Fibroblast of skin of right biceps (primary cell): ENCODE measurements around the gene COL16A1.

ENCODE experiments used
- DNase-seq: peaks from one replicate; pipeline ENCODE4 v3.0.0-alpha.2; 2013

COL16A1 gene

DNA sequence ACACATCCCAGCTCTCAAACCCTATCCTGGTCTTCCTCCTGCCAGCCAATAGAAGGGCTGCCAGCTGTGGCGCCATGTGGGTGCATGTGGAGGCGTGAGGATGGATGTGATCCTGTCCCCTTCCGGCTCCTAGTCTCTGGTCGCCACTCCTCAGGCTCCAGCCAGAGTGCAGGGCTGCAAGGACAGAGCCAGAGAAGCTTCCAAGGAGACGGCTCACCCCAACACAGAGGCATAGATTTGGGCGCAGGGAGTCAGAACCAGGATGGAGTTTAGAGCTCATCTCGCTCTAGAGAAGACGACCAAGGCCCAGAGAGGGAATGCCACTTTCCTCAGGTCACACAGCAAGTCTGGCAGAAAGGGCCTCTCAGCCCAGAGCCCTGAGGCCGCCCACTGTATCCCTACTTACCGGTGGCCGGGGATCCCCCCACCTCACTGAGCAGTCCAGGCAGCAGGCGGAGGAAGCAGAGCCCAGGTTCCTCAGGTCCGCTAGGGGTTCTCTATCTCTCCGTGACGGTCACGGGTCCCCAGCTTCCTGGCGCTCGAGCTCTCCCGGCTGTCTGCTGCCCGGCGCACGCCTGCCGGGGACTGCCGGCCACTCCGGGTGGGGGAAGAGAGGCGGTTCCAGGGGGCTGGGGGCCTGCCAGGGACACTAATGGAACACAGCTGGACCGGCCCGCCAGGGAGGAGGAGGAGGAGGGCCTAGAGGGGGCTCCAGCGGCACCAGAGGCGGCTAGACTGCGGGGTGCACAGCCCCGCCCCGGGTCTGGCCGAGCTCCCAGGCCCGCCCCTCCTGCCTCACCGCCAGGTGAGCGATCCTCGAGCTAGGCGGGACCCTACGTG, at the start of gene COL16A1:
TSS of gene COL16A1 (minus strand) at position 587 of the 840 bp plus-strand sequence. CDS start 1,824 bp downstream, outside the sequence.
- DNase-seq: peak; percentile 89

DNA sequence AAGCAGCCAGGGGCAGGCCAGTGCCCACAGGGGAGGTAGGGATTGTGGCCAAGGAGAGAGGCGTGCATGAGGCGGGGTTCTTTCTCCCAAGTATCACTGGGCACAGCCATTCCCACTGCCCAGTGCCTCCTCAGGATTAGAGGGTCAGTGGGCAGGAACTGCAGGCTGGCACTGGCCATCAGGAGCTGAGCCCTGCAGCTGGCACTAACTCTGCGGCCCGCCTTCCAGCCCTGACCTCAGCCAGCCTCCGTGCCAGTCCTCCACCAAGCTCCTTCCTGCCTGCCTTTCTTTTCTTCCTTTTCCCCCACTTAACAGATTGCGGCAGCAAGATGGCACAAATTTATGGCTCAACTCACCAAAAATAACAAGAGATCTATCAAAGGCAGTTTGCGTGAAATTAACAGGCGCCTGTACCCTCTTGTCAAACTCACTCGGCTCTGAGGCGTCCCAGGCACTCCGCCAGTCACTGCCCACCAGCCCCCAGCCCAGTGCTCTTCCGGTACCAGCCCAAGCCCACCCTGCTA, 49.2 kb upstream of the COL16A1 start:
- DNase-seq: no peak

DNA sequence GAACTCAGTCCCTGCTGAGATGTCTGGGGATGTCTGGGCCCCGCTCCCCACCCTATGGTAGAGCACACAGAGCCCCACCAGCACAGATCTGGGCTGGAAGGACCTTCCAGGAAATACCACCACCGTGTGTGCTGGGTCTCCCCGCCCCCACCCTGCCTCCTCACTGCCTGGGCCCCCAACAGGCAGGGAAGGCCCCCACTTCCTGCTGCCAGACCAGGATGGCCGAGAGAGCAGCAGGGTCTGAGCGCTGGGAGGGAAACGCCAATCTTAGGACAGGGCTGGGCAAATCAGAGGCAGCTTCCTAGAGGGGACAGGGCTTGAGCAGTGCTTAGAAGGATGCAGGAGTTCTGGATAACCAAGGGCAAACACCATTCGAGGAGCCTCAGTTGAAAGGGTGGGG, 48.4 kb upstream of the COL16A1 start:
- DNase-seq: no peak

DNA sequence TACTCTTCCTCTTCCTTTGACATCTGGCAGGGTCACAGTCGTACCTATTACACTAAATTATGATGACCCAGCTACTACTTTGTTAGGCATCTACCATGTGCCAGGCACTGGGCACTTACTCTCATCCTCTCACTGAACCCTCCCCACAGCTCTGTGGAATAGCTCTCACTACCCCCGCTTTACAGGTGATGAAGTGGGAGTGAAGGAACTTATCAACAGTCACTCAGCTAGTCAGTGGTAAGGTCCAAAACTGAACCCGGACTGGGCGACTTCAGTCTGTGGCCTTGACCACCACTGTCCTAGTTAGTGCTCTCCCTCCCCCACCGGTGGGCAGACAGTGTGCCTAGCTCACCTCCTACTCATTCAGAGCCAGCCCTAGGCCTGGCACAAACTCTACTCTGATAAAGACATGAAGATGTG, 48.0 kb upstream of the COL16A1 start:
- no peak for DNase-seq

DNA sequence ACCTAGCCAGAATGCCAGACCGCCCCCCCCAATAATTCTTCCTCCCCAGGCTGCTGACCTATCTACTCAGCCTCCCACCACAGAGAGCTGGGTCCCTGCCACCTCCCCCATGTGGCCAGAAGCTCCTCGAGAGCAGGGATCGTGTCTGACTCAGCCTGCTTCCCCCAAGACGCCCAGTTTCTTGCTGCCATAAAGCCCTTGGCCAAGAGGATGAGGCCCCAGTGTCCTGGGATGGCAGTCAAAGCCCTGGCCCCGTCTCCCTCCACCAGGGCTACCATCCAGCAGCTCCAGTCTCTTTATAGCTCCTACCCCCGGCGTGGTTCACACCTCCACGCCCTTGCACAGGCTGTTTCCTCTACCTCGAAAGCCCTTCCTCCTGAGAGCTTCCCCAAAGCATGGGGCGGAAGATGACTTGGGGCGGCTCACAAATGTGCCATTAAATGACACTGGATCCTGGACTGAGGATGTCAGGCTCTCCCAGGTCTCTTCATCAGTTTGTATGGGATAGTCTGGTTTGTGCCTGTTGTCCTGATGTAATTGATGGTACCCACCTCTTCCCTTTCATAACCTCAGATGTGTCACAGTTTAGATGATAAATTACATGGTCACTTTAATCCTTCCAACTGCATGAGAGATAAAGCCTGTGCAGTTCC, 47.2 kb upstream of the COL16A1 start:
- peak; percentile 78 for DNase-seq

DNA sequence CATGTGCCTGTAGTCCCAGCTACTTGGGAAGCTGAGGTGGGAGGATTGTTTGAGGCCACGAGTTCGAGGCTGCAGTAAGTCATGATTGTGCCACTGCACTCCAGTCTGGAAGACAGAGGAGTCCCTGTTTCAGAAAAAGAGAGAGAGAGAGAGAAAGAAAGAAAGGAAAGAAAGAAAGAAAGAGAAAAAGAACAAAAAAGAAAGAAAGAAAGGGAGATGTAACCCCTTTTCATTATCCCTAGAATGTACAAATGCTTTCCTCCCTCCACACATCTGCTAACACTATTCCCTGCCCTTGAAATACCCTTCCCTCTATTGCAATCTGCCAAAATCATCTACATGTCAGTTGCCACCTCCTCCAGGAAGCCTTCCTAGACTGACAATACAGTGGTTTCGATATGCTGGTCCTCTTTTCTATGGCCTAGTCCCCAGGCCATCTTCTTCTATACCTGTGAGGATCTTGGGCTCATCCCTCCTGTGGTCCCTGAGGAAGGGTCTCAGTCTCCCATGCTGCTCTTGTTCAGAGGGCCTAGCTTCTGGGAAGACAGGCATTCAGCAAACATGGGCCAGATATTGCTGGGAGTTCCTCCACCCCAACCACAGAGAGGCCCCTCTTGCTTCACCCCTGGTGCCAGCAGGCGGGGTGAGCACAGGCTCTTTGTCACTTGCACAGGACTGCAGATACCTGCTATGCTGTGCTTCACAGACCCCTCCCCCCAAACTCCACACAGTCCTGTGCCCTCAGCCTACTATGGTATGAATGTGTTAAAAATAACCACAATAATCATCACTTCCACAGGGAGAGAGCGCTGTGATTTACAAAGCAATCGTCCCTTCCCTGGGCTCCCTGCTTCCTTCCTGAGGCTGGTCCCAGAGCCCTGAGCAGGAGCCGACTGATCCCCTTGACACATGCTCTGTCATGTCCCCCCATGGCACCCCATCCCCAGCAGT, 46.2 kb upstream of the COL16A1 start:
- peak; percentile 54 for DNase-seq

DNA sequence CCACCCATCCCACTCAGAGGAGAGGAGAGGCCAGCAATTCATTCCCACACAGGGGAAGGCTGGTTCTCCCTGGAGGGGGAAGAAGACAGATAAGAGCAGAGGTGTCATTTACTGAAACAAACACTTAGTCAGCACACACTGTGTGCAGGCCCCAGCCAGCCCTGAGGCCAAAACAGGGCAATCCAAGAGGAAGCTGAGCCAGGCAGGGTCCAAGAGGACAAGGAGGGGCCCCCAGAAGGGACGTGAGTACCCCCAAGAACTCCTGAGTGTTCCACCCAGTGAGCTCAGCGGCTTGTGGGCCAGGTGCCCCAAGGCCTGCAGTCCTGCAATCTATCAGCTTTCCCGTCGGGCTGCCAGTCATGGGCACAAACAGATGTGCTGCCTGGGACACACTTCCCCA, 44.5 kb upstream of the COL16A1 start:
- no peak for DNase-seq

DNA sequence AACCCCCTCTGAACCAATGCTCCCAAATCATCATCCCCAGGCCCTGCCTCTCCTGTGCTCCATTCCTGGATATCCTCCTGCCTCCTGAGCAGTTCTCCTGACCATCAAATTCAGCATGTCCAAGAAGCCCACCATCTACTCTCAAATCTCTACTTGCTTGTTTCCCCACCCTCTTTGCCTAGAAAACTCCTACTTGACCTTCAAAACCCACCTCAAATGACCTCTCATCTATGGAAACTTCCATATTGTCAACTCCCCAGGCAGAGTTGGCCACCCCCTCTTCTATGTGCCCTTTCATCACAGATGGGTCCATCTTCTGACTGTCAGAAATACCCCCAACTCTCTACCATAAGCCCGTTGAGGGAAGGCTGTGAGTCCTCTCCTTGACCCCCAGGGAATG, 43.5 kb upstream of the COL16A1 start:
- no peak for DNase-seq

DNA sequence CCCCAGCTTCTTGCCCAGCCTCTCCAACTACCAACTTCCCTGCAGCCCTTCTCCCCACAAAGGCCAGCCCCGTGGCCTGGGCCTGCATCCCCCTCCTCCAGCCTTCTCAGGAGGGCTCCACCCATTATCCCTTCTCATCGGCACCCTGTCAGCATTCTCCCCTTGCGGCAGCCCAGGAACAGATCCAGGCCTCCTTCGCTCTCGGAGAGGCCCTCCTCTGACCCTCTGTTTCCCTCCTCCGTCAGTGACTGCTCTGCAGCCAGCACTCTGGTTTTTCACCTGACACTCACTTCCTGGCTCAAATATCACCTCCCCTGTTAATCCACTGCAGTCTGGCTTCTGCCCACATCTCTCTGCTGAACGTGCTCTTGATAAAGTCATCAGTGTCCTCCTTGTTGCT, 42.9 kb upstream of the COL16A1 start:
- DNase-seq: no peak

DNA sequence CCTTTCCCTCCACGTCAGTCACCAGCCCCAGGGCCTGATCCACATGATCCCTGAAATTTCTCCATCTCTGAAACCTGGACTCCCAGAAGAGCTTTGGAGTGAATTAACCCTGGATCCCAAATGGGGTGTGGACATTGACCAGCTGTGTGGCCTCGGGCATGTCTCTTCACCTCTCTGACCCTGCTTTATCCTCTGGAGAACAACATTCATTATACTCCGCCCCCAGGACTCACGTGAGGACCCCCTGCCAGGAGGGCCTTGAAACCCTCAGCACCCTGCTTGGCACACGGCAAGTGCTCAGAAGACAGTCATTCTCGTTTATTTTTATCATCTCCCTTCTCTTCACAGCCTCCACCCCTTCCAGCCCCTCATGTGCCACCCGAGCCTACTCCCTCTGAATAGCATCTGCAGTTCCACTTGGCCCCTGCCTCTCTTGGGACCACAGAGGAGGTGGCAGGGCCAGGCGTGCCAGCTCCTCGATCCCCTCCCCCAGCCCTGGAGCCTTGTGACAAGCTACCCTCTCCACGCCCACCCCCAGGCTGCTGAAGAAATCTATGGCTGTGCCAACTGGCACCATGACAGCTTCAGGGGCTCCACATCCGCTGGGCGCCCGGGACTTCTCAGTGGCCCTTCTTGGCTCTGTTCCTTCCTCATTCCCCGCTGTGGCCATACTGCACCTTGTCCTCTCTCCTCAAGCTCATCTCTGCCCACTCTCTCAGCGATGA, 42.3 kb upstream of the COL16A1 start:
- DNase-seq: no peak

DNA sequence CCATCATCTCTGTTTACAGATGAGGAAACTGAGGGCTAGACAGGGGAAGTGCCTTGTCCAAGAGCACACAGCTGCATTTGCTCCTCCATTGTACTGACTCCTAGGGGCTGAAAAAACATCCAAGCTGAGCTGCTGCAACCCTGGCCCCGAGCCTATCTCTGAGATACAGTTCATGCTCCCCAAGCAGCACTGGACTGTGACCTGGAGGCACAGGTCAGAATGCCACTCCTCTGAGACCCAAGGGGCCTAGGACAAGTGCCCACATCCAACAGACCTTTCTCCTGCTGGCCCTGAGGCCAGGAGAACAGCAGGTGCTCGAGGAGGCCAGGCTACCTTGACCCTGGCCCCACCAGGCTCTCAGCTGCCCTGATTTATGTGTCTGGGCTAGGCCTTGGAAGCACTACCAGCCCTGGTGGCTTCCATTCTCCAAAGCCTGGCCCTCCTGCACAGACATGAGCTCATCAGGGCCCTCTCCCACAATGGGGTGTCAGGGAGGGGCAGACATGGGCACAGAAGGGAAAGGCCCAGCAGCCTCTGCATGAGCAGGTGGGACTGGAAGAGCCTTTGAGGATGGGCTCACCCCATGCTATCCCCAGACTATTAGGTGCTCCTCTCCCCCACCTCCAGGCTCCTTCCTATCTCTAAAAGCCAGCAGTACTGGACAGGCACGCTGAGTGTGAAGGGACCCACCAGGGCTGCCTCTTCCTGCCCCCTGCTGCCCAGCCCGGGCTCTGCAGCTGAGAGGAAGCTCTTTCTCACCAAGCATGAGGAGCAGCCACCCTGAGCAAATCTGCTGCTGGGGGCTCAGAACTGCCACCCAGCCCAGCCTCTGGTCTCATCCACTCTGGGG, 41.5 kb upstream of the COL16A1 start:
- peak; percentile 65 for DNase-seq

DNA sequence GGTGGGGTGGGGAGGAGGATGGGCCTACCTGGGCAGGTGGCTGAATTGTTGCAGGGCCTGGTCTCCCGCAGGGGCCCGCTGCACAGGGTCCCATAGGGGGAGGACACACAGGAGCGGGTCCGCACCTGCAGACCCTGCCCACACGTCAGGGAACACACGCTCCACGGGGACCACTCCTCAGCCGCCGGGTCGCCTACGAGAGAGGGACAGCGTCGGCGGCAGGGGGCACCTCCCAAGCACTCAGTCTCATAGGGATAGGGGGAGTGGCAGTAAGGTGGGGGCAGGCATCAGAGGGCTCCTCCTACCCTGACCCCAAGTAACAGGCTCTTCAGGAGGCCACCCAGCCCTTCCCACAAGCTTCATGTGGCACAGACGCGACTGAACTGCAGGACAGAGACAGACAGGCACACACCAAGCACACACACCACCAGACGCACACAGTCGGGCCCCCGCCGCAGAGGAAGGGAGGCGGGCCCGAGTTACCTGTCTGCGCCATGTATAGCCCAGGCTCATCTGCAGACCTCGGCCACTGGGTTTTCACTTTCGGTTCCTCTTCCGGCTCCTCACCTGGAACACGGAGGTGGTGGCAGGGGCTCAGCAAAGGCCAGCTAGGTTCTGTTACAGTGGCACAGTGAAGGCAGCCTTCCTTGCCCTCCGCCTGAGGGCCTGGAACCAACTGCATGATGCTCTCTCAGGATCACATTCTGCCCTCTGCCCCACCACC, 40.5 kb upstream of the COL16A1 start:
- no peak for DNase-seq

DNA sequence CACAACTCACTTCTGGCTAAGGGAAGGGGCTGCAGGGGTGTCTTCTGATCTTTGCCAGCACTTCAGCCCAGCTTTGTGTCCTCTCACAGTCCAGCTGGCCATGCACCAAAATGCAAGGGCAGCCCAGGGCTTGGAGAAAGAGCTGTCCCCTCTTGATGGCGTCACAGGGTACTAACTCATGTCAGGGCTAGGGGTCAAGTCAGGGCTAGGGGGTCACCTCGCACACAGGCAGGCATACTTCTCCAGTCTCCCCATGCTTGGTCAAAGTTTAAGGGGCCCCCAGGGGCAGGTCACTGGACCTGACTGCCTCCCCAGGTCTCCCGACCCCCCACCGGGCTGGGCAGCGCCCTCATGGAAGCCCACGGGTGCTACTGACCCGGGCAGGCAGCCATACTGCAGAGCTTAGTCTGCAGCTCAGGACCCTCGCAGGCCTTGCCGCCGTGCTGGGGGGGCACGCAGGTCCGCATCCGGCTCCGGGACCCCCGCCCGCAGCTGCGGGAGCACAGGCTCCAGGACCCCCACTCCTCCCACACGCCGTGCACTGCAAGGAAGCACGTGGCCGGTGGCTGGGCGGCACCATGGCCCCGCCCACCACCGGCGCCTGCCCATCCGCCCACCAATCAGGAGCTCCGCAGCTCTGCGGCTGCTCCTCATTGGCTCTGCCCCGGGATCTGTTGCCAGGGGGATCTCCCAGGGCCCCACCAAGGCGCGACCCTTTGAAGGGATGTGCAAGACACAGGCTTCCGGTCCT, 38.8 kb upstream of the COL16A1 start:
- no peak for DNase-seq

DNA sequence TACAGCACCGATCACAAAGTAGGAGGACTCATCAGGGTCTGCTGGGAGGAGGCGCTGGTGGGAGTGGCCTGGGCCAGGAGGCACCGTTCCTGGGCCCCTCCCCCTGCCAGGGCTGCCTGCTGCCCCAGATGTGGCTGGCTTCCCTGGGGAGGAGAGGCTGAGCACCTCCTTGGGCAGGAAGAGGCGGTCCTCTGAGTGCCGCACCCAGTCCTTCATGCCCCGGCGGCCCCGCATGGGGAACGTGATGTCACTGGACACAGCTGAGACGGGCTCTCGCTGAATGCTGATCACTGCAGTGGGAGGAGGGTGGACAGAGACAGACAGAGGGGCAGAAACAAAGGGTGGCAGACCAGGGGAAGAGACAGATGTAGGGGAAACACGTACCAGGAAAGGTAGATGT, 35.5 kb upstream of the COL16A1 start:
- DNase-seq: no peak

DNA sequence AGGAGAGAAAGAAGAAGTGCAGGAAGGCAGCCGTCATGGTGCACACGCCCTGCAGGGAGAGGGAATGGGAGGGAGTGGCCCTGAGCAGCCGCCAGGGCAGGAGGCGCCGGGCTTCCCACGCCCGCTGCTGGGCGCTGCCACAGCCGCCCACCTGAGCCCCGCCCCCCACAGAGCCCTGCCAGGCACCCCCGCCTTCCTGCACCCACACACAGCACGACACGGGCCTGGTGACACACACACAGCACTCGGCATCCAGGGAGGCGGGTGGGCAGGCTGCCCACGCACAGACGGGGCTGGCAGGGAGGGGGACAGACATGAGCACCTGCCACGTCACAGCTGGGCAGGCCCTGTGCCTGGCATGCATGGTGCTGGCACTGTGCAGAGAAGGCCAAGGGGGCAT, 32.9 kb upstream of the COL16A1 start:
- DNase-seq: no peak

DNA sequence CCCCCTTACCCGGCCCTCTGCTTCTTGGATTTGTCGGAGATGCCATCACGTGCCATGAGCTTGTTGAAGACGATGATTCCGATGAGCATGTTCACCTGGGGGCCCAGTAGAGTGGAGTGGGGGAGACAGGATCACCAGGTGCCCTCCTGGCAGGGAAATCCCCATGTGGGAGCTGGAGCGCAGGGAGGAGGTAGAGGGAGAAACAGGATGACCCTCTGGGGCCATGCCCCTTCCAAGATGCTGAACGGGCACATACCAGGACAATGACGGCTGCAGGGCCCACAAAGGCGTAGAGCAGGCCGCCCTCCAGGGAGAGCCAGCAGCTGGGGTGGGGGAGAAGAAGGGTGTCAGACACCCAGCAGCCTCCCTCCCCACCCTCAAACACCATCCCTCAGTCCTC, 31.8 kb upstream of the COL16A1 start:
- DNase-seq: no peak

DNA sequence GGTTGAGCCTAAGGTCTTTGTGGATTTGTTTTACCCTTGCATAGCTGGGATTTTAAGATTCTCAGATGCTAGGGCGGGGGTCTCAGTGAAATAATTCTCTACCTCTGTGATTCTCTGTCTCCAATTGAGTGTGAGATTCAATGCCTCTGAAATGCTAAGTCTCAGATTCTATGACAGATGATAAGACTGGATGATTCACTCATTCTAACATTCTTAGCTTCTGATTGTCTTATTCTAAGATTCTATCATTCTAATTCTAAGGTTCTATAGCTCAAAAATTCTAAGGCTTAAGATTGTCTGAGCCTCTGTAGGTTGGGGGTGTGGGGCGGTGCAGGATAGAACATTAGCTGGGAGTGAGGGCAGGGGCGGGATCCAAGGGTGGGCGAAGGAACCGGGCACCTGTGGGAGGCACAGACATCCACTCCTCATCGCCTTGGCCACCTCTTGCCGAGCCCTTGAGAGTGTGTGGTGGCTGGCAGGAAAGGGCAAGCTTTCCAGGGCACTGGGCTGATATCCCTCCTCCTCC, 30.8 kb upstream of the COL16A1 start:
- peak; percentile 26 for DNase-seq

DNA sequence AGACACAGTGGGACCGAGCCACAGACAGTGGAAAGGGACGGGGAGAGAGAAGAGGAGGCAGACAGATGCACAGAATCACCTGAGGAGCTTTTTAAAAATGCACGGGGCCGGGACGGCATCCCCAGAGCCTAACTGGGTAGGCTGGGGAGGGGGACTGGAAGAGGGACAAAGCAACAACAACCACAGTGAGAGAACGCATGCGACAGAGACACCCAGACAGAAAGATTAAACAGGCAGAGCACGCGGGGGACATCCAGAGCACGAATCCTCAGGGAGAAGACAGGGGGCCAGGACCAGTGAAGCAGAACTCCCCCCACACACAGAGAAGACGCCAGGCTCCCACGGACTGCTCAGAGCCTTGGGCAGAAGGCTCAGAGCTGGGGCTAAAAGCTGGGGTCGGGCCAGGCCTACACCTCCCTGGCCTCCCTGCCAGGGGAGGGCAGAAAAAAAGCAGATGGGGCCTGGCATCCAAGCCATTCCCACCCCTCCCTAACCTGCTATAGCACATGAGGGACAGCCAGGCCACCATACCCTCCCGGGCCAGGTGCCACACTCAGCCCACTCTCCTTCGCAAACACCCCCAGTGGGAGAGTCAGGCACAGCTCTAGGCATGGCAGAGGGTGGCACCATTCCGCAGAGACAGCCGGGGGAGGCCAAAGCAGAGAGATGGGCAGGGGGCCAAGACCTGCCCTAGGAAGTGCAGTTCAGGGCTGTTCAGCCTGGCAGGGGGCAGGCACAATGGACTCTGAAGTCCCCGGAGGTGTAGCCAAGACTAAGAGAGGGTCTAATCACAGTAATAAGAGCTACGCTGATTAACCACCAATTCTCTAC, 29.8 kb upstream of the COL16A1 start:
- DNase-seq: no peak
